DMS114 treated with DMSO at 0.1 percent for 48 hours (cell line): Measurements from ENCODE around the gene FALEC.
A peak's percentile ranks its signal among the peaks of the same experiment; 100 is the strongest.
"Not testable (repeated sequence)": the region's sequence is repeated elsewhere in the genome, so short reads cannot be mapped to it uniquely, and the experiment has no call there.

ENCODE experiments used
- DNase-seq: peaks from one replicate; lab custom pipeline; 2025; ENCODE audit not compliant: unreplicated experiment; lab: John Stamatoyannopoulos, UW

The FALEC gene

DNA sequence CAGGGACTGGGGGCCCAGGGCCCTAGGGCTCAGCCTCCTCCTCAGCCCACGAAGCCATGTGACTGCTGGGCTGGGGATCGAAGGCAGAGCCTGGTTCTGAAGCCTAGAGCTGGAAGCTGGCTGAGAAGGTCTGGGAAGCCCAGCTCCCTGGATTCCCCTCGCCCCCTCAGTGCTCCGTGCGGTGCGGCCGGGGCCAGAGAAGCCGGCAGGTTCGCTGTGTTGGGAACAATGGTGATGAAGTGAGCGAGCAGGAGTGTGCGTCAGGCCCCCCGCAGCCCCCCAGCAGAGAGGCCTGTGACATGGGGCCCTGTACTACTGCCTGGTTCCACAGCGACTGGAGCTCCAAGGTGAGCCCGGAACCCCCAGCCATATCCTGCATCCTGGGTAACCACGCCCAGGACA lies 42.8 kb downstream of the FALEC start:
- DNase-seq: no peak

DNA sequence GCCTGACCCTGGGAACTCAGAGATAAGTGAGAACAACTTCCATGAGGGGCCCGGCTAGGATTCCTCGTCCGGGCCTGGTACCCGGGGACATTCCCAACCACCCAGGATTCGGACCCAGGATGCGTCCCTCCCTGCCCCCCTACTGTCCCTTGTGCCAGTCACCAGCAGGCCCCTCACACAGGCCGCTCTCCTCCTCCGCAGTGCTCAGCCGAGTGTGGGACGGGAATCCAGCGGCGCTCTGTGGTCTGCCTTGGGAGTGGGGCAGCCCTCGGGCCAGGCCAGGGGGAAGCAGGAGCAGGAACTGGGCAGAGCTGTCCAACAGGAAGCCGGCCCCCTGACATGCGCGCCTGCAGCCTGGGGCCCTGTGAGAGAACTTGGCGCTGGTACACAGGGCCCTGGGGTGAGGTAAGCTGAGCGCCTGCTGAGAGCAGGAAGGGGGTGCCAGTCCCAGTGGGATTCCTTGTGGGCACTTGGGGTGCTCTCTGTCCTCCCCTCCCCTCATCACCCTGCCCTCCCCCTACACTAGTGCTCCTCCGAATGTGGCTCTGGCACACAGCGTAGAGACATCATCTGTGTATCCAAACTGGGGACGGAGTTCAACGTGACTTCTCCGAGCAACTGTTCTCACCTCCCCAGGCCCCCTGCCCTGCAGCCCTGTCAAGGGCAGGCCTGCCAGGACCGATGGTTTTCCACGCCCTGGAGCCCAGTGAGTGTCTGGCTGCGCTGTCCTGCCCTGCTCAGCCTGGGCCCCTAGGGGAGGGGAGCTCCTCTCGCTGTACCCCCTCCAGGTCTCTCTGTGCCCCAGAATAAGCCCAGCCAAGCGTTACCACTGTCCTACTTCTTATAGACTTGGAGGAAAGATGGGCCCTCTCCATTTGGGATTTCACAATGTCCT lies 43.5 kb downstream of the FALEC start:
- DNase-seq: no peak

DNA sequence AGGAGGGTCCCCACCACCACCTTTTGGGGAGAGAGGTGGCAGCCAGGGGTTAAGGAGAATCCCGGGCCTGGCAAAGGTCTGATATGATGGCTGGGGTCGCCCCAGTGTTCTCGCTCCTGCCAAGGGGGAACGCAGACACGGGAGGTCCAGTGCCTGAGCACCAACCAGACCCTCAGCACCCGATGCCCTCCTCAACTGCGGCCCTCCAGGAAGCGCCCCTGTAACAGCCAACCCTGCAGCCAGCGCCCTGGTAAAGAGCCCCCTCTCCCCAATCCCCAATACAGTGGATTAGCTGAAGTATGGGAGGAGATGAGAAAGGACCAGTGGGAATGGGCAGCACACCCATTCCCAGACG lies 44.1 kb downstream of the FALEC start:
- DNase-seq: no peak

DNA sequence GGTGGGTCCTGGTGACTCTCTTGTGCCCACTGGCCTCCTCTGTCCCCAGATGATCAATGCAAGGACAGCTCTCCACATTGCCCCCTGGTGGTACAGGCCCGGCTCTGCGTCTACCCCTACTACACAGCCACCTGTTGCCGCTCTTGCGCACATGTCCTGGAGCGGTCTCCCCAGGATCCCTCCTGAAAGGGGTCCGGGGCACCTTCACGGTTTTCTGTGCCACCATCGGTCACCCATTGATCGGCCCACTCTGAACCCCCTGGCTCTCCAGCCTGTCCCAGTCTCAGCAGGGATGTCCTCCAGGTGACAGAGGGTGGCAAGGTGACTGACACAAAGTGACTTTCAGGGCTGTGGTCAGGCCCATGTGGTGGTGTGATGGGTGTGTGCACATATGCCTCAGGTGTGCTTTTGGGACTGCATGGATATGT lies 44.5 kb downstream of the FALEC start:
- DNase-seq: peak; percentile 73

DNA sequence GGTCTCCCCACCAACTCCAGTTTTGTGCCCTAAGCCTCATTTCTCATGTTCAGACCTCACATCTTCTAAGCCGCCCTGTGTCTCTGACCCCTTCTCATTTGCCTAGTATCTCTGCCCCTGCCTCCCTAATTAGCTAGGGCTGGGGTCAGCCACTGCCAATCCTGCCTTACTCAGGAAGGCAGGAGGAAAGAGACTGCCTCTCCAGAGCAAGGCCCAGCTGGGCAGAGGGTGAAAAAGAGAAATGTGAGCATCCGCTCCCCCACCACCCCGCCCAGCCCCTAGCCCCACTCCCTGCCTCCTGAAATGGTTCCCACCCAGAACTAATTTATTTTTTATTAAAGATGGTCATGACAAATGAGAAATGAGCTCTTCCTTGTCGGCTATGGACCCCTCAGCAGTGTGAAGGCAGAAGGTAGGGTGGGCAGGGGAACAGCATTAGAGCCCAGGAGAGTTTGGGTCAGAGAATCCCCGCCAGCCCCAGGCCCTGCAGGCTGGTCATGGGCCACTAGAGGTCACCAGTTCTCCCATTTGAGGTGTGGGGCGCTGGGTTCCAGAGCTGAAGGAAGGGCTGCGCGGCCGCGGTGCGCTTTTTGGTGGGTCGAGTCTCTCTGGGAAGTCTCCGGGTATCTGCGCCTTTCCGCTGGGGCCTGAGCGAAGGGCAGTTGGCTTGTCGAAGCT lies 45.2 kb downstream of the FALEC start:
- peak; percentile 94 for DNase-seq

DNA sequence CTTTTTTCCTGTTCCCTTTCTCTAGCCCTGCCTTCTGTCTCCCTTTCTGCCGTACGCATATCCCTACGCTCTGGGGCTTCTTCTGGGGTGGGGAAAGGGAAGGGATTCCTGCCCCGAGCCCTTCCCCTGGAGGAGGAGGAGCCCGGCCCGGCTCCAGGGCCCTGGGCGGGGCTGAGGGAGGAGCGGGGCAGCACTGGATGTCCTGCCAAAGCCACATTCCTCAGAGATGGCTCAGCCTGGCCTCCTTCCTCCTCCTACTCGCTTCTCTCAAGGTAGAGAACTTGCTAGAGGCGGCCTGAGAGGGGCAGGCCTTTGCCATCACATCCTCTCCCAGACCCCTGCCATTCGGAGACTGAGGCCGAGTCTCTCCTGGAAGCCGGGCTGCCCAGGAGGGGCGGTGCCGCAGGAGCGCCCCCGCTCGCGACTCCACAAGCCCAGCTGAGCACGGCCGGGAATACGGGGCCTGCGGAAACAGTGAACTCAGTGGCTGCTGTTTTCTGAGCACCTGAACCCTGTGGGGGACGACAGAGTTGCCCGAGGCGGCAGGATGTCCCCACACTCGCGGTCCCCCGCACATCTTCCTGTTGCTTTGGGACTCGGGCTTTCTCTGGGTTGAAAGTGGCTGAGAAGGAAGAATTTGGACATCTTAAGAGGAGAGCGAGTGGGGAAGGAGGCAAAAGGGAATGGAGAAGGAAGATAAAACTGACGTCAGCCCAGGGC lies 45.9 kb downstream of the FALEC start:
- peak; percentile 94 for DNase-seq

DNA sequence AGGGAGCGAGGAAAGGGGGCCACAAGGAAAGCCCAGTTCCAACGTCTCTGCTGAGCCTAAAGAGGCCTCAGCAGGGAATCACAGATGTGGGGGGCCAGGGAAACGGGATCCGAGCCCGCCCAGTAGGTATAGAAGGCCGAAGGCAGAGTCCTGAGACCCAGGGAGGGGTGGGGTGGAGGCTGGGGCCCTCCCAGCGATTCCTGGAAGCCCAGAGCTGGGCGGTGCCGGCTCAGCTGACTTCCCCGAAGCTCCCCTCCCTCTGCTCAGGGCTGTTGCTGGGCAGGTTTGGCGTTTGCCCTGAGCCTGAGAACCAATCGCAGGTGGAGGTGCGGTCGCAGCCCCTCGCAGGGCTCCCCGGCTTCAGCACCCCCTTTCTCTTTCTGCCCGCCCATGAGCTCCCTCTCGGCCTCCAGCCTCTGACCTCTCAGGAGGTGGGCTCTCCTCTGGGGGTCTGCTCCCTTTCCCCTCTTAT lies 46.5 kb downstream of the FALEC start:
- peak; percentile 79 for DNase-seq

DNA sequence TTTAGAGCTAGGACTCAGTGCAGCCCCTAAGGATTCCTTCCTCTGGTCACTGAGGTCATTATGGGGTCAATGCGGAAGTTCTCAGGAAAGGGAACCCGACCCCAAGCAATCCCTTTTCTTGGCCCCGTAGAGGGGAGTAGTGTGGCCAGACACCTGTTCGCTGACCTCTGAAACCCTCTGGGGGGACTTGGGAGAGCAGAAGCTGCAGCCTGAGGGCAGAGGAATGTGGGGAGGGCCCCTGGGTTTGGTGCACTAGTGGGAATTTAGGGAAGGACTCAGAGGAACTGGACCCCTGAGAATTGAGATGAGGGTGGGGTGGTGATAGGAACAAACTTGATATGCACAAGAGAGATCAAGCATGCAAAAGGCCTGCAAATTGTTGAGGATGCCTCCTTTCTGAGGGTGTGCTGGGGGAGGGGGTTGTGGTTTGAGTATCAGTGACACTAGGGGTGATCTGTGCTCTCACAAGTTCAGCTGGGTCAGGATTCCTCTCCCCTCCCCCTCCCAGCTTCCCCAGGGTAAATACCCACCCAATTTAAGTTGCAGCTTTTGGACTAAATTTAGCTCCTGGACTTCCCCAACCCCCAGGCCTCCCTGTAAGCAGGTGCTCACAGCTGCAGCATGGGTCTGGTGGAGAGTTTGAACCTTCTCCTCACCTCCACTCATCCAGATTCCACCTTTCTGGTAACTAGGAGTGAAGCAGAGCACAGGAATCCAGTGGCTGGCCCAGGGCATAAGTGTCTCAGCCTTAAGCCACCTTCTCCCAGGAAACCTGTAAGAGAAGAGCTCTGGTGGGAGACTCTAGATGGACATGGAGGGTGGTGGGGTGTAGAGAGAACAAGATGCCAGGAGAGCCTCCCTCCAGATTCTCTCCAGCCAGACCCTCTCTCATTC lies 47.1 kb downstream of the FALEC start:
- DNase-seq: no peak

DNA sequence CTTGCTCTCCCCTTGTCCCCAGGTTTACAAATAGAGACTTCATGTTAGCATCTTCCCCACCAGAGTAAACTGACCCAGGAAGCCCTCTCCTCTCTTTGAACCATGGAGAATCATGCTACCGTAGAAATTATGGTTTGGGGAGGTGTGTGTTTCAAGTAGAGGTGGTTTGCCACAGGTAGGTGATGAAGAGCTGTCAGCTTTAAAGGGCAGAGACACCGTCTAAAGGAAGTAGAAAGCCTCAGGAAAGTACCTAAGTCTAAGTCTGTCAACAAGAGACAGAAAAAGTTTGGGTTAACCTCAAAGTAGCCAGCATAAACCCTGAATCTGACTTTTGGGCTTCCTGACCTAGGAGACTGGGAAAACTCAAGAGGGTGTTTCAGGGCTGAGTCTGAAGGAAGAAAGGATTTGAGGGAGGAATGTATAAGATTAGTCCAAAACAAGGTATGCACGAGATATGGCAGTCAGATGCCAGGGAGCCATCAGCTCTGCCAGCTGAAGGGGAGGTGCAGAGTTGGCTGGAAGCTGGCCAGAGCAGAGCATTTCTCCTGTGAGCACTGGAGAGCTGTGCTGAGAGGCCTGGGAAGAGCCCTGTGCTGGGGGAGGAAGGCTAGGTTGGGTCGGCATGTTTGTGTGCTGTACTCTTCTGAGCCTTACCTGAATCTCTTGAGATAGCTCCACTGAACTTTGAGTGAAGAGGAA lies 47.9 kb downstream of the FALEC start:
- no peak for DNase-seq

DNA sequence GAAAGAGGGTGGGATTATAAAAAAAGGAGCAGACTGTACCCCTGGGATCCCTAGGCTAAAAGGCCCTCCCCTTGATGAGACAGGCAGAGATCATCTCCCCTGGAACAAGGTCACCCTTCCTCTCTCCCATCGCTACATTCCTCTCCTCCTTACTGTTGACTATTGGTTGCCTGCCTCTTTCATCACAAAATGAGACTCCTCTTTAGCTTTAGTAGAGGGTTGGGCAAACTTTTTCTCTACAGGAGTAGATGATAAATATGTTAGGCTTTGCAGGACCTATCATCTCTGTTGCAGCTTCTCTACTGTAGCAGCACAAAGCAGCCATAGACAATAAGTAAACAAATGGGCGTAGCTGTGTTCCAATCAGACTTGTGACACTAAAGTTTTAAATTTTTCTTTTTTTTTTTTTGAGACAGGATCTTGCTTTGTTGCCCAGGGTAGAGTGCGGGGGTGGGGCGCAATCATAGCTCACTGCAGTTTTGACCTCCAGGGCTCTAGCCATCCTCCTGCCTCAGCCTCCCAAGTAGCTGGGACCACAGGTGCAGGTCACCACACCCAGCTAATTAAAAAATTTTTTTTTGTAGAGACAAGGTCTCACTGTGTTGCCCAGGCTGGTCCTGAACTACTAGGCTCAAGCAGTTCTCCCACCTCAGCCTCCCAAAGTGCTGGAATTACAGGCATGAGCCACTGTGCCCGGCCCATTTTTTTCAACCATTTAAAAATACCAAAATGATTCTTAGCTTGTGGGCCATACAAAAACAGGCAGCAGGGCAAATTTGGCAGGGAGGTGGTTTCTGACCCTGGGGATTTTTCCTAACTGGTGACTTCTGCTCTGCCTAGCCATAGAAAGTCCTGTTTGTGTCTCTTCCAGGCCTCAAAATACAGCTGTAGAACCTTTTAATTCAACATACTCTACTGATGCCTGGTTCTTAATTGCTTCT lies 48.8 kb downstream of the FALEC start:
- no peak for DNase-seq

DNA sequence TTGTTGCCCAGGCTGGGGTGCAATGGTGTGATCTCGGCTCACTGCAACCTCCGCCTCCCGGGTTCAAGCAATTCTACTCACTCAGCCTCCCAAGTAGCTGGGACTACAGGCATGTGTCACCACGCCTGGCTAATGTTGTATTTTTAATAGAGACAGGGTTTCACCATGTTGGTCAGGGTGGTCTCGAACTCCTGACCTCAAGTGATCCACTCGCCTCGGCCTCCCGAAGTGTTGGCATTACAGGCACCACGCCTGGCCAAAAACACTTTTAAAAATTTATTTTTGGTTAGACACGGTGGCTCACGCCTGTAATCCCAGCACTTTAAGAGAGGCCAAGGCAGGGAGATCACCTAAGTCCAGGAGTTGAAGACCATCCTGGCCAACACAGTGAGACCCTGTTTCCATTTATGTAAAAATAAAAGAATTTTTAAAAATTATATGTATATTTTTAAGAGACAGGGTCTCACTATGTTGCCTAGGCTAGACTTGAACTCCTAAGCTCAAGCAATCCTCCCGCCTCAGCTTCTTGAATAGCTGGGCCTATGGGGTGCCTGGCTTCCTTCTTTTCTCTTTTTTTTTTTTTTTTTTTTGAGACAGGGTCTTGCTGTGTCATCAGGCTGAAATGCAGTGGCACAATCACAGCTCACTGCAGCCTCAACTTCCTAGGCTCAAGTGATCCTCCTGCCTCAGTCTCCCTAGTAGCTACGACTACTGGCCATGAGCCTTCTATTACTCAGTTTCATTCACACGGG lies 49.9 kb downstream of the FALEC start:
- DNase-seq: not testable (repeated sequence)

DNA sequence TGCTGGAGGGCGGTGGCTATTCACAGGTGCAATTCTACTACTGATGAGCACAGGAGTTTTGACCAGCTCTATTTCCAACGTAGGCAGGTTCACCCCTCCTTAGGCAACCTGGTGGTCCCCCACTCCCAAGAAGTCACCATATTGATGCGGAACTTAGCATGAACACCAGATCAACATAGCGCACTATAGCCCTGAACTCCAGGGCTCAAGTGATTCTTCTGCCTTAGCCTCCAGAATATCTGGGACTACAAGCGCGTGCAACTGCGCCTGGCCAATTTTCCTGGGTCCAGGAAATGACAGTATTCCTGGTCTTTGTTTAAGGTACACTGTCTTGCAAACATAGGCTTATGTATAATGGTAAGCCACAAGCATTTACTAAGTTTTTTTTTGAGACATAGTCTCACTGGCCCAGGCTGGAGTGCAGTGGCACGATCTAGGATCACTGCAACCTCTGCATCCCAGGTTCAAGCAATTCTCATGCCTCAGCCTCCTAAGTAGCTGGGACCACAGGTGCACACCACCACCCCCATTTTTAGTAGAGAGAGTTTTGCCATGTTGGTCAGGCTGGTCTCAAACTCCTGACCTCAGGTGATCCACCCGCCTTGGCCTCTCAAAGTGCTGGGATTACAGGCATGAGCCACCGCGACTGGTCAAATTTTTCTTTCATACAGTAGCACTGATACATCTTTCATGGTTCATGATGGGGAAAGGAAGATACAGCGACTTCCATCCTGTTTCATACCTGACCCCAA lies 51.2 kb downstream of the FALEC start:
- no peak for DNase-seq

DNA sequence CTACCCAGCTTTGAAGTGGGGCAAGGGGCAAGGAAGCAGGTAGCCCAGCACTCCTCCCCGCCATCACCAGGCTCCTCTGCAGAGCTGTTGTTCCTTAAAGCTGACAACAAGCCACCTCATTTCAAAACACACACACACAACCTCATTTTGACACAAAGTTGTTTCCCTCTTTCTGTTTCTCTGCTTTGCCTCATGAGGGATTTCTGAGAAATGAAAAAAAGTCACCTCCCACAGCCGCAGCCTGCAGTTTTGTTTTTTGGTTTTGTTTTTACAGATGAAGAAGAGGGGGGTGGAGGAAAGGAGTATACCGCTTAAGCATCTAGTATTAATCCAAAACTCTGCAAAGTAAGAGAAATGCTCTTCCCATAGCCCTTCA lies 51.8 kb downstream of the FALEC start:
- DNase-seq: no peak

DNA sequence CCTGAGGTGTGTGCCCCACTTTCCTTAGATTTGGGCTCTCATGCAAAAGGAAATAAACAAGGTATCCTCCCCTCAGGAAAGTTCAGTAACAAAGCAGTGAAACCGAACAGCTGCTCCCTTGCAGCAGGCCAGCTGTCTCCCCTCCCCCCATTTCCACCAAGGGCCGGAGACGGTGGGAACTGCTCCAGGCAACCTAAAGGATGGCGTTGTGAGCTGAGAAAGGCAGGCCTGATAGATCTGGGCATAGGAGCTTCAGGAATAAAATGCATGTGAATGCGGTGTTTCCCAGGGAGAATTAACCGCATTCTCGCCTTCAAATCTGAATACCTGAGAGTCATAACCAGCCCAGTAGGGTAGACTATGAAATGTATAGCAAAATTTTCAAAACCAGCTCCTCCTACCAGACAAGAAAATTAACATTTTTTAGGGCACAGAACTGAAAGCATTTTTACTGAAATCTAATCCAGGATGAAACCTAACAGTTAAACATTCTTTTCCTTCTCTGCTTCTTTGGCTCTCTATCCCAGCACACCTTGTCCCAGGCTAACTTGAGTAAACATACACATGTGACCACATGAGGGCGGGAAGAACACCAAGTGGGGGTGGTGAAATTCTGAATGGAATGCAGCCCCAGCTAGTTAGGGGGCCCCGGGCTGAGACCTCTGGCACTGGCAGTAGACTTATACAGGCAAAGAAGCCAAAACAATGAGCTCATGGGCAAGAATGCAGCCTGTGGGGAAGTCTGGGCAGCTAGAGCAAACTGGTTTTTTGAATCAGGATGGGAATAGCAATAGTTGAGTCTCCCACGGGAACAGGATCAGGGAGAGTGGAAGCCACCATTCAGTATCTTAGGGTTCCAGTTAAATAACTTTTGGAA lies 52.4 kb downstream of the FALEC start:
- DNase-seq: peak; percentile 59

DNA sequence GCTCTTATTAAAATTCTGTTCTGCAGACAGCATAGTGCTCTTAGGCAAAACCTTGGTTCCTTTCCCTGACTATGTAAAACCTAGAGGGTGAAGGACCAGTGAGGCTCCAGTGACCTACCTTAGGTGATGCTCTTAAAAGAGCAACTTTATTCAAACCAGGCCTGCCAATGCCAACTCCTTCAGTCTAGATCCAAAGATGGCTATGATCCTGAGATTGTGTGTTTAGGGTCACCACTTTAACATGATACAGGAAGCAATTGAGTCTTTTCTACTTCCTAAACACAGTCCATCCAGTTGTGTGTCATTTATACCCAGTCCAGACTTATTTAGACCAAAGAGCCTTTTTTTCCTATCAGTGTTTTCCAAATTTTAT lies 53.0 kb downstream of the FALEC start:
- DNase-seq: no peak

DNA sequence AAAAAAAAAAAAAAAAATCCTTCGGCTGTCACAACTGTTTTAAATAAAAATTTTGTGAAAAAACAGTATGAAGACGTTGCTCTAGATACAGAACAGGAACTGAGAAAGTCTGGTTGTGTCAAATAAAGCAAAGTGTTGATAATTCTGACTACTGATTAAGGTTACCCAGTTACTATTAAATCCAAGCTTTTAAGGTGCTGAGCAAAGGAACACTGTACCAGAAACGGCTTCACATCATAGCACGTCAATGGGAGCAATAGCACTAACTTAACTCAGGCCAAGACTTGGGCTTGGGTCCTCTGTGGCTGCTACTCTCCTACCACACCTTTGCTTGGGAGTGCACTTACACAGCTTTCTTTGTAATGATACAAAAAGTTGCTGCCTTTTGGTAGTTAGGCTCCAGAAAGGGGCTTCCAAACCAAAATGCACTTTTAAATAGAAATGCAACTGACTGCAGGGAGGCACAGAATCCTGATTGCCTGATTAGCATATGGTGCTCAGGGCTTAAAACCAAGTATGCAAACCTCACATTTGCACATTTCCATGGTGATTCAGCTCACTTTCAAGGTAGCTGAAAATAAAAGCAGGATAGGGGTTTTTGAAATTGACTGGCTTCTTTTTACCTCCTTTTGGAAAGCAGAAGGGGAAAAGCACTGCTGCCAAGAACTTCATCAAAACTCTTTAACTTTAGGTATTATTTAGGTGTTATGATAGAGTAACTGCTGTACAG lies 57.5 kb downstream of the FALEC start:
- no peak for DNase-seq
